SH-SY5Y (cell line): ENCODE results near the gene SLC2A6.

ENCODE experiments used
- GATA2 ChIP-seq: IDR thresholded peaks from 2 replicates; pipeline ENCODE4 v1.6.1; 2011; ENCODE audit warnings: mild to moderate bottlenecking, low read depth, low read length
- GATA3 ChIP-seq: IDR thresholded peaks from 2 replicates; pipeline ENCODE4 v1.6.1; 2011; ENCODE audit warnings: low read depth, mild to moderate bottlenecking, low read length, moderate library complexity

DNA sequence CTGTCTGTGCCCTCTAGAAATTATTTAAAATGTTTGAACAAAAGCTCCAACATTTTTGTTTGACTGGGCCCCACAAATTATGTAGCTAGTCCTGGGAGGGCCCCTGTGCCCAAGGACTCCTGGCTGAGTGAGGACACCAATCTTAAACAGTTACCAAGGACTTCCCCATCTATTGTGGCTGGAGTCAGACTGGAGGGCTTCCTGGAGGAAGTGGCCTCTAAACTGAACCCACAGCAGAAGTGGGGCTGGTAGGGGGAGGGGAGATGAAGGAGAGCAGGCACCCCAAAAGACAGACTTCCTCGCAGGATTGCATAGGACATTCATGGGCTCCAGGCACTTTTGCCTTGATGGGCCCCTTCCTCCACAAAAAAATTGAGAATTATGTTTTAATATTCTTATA, 48.7 kb downstream of the SLC2A6 start:
- no peak for TF ChIP-seq GATA2
- no peak for TF ChIP-seq GATA3
